Skin epidermis (tissue), 12 donors: Measurements from ENCODE around the gene SLCO1A2.

Experiments
- H3K27ac ChIP-seq, 21 experiments: fragments of 200-600 bp; sonication (generic) in 11 of 21; one replicate each; pipeline ENCODE4 v1.5.0; 2020; ENCODE audit warnings: mild to moderate bottlenecking in 3 of 21, inconsistent platforms in 2 of 21, moderate library complexity in 2 of 21
- H3K4me3 ChIP-seq, 7 experiments: fragments of 200-600 bp; sonication (generic) in 2 of 7; one replicate each; pipeline ENCODE4 v1.5.0; 2020; ENCODE audit warnings: inconsistent platforms in 2 of 7, mild to moderate bottlenecking in 2 of 7, moderate library complexity in 1 of 7

Gene SLCO1A2

DNA sequence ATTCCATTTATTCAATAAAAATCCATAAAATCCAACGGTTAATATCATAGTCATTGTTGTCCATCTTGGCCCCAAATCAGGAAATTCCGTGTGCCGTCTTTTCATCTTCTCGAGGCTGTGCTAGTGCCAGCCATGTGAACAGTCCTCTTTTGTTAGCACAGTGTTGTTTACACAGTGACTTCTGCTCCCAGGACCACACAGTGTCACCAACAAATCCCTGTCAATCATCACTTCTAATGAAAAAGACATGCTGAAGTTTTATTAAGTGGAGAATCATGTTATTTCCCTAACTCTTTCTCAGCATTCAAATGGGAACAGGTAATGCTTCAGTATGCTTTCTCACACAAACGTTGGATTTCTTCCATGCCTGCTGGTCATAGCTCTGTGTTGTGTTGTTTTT lies 1.9 kb upstream of the SLCO1A2 start:
- no peak overlapping the region for H3K4me3 ChIP-seq
- no peak overlapping the region for H3K27ac ChIP-seq

- Histone ChIP-seq H3K4me3 (no peak overlapping the region), H3K27ac (no peak overlapping the region)
These were observed 3.9 kb downstream of the SLCO1A2 start for GRCh38 chr12:21330682-21331253.

DNA sequence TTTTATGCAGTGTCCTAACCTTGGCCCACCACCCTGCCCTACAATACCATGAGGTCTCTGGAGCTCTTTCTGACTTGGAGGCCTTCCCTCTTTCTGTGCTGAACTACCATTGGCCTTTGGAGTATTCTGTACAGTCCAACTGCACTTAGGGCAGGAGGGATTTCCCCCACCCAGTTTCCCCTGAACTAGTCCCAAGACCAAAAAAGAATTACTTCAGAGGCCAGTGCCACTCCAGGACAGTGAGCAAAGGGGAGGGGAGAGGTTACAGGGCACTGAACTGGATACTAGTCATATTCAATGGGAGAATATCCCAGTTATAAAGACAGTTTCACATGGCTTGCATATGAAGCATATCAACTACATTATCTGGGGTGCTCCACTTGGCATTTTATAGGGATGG lies 6.1 kb downstream of the SLCO1A2 start:
- H3K4me3 ChIP-seq, result no peak overlapping the region
- H3K27ac ChIP-seq, result no peak overlapping the region

- Histone ChIP-seq H3K4me3 (no peak overlapping the region), H3K27ac (no peak overlapping the region)
These were observed 10.2 kb downstream of the SLCO1A2 start for GRCh38 chr12:21324551-21324950.

DNA sequence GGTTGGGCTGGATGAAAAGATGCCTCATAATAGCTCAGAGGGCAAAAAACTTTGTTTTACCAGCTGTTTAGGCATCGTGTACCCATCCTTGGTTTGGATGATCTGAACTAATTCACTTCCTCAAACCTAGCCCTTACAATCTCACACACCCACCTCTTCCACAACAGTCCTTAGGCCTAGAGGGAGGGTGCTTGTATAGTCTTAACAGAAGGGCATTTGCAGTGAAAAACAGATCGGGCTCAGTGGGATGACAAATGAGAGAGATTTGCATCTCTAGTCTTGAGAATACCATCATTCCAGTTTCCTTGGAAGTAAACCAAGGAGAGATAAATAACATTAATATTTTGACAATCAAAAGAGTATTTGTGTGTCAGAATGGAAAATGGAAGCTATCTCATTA lies 11.0 kb downstream of the SLCO1A2 start:
- H3K27ac ChIP-seq, result no peak overlapping the region
- H3K4me3 ChIP-seq, result no peak overlapping the region

DNA sequence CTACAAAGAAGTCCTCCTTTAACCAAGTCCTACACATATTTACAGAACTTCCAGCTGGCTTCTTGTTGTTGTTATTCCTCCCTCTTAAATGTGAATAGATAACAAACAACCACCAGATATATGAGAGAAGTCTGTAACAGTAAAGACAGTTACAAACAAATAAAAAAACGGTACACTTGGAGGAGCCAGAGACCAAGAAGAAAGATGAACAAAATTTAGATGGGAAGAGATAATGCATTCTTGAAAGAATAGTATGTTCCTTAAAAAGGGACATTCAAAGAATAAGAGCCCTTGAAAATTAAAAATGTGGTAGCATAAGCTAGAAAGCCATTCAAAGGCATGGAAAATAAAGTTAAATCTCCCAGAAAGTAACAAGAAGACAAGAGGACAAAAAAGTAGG lies 25.9 kb downstream of the SLCO1A2 start:
- Histone ChIP-seq H3K27ac (no peak overlapping the region), H3K4me3 (no peak overlapping the region)

- H3K4me3 ChIP-seq, result no peak overlapping the region
- H3K27ac ChIP-seq, result no peak overlapping the region
These were observed 29.1 kb downstream of the SLCO1A2 start for GRCh38 chr12:21305661-21306060.

- Histone ChIP-seq H3K27ac (no peak overlapping the region), H3K4me3 (no peak overlapping the region)
These were observed 34.1 kb downstream of the SLCO1A2 start for GRCh38 chr12:21300632-21301031.

DNA sequence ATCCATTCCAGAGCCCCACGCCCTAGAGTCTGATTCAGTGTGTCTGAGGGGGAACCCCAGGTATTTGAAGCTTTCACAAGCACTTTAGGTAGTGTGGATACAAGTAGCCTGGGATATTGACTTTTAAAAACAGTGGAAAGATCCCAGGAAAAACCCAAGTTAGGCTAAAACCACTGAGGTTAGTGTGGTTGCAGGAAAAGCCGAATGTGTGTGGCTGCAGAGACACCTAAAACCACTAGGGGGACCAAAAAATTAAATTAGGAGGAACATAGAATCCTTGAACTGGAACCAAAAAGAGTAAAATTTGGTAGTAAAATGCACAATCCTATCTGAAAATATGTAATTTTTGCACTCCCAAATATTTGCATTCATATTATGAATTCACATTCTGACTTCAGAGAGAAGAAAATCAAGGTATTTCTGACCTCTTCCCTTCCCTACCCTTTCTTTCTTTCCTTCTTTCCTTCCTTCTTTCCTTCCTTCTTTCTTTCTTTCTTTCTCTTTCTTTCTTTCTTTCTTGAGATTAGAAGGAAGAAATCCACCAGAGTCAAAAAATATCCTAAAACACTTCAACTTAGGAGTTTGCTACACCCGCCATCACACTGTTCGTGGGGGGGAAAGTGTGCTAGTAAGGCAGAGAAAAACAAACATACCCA lies 37.8 kb downstream of the SLCO1A2 start:
- Histone ChIP-seq H3K4me3 (no peak overlapping the region), H3K27ac (no peak overlapping the region)

GRCh38 chr12:21296348-21296747 lies 38.4 kb downstream of the SLCO1A2 start:
- H3K4me3 ChIP-seq, result no peak overlapping the region
- no peak overlapping the region for H3K27ac ChIP-seq

- H3K4me3 ChIP-seq, result no peak overlapping the region
- H3K27ac ChIP-seq, result no peak overlapping the region
These were observed 40.5 kb downstream of the SLCO1A2 start for GRCh38 chr12:21294176-21294575.

GRCh38 chr12:21292111-21292510 lies 42.6 kb downstream of the SLCO1A2 start:
- no peak overlapping the region for H3K4me3 ChIP-seq
- H3K27ac ChIP-seq, result no peak overlapping the region

- H3K4me3 ChIP-seq, result no peak overlapping the region
These were observed 45.0 kb downstream of the SLCO1A2 start for GRCh38 chr12:21289698-21290097.

GRCh38 chr12:21276826-21277225 lies 57.9 kb downstream of the SLCO1A2 start:
- Histone ChIP-seq H3K4me3 (no peak overlapping the region), H3K27ac (no peak overlapping the region)

More at GRCh38 chr12:21289698-21290097, 45.0 kb downstream of the SLCO1A2 start:
- no peak overlapping the region for H3K27ac ChIP-seq

DNA sequence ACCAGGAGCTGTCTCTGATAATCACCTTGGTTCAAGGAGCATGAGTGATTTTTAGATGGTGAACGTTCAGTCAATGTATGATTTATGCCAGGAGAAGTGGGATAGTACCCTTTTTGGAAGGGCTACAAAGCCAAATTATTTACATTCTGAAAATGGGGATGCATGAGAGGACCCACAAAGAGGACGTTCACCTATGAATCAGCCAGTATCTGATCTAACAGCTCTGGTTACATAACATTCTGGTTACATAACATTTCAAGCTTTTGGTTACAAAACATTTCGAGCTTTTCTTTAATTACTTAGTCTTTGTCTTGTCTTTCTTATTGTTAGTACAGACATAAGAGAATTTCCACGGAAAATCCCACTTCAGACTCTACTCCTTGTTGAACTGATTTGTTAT lies 68.8 kb downstream of the SLCO1A2 start:
- H3K4me3 ChIP-seq, result no peak overlapping the region
- H3K27ac ChIP-seq, result no peak overlapping the region

DNA sequence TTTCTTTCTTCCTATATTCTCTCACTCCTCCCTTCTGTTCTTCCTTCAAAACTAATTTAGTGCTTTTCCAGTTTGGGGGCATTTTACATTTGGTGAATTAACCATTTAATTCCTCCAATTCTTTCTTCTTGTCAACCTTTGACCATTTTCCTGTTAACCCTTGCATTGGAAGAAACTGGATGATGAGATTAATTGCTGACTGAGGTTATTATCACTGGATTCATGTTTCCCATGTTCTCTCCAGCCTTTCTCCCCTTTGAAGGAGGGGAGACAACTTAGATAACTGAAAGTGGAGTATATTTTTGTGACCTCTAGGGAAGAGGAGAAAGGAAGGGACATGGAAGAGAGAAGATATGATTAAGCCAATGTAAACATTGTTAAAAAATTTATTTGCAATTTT lies 70.5 kb downstream of the SLCO1A2 start:
- no peak overlapping the region for H3K27ac ChIP-seq
- no peak overlapping the region for H3K4me3 ChIP-seq

- Histone ChIP-seq H3K4me3 (no peak overlapping the region), H3K27ac (no peak overlapping the region)
These were observed 77.5 kb downstream of the SLCO1A2 start for GRCh38 chr12:21257172-21257571.

- Histone ChIP-seq H3K4me3 (no peak overlapping the region), H3K27ac (no peak overlapping the region)
These were observed 82.6 kb downstream of the SLCO1A2 start for GRCh38 chr12:21252070-21252469.

DNA sequence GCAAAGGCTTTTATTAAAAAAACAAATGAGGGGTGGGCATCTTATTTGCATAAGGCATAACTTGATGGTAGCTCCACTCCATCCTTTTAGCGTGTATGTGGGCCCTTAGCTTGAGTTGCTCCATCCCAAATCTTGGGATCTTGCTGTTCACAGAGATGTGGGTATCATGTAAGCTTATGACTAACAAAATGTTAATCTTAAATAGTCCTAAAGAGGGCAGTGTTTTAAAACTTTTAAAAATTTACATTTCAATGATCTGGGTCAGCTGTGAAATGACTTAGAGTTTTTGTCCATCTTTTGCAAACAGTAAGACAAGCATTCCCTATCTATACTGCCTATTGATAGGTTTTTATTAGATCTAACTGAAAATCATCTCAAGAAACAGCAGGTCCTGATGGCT lies 86.0 kb downstream of the SLCO1A2 start:
- Histone ChIP-seq H3K4me3 (no peak overlapping the region), H3K27ac (no peak overlapping the region)

GRCh38 chr12:21239866-21240265 lies 94.9 kb downstream of the SLCO1A2 start:
- Histone ChIP-seq H3K4me3 (no peak overlapping the region), H3K27ac (no peak overlapping the region)

- H3K4me3 ChIP-seq, result no peak overlapping the region
These were observed 100.3 kb downstream of the SLCO1A2 start for GRCh38 chr12:21234395-21234794.

DNA sequence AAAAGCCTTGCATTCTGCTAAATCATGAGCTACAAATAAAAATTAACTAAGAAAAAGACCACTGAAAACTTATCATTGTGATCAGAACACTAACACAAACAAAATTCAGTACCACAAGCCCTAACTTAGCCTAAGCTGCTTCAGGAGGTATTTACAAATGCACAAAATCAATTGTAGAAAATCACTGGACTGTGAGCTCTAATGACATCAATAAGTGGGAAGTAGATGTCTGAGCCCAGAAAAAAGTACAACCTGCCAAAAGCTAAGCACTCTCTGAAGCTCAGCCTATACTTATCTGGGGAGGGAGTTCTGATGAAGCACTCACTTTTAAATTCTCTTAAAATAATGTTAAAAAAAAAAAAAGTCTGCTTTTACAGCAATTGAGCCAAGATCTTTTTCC lies 110.8 kb downstream of the SLCO1A2 start:
- Histone ChIP-seq H3K4me3 (no peak overlapping the region), H3K27ac (no peak overlapping the region)

More at GRCh38 chr12:21234395-21234794, 100.3 kb downstream of the SLCO1A2 start:
- no peak overlapping the region for H3K27ac ChIP-seq
